ENCODE data around the gene SELENOH.

DNA sequence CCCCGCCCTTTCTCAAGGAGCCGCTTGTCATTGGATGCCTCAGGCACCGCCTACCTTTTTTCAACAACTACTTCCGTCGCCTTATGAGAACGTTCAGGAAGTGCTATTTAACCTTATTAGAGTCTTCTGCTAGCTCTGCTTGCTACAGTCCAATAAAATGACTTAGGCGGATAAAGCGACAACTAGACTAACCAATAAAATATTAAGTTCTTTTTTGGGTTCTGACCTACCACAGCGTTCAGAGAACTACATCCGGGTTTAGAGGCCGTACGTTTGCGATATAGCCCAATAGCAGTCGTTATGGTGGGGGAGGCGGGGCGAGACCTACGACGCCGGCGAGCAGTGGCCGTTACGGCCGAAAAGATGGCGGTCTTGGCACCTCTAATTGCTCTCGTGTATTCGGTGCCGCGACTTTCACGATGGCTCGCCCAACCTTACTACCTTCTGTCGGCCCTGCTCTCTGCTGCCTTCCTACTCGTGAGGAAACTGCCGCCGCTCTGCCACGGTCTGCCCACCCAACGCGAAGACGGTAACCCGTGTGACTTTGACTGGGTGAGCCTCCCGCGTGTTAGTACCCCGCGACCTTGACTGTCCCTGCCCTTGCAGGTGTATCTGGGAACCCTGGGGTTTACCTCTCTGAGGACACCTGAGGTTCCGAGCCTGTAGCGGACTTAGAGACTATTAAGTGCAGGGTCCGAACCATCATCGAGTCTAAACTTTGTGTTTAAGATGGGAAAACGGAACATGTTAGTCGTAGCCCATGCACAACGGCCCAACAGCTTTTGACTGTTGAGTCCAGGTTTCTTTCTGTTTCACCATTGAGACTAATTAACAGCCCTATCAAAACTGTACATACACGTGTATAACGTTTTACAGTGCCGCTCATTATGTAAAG lies 28.8 kb upstream of the SELENOH start, which contains the start of gene TMX2:
- TF ChIP-seq, protein P1, sequence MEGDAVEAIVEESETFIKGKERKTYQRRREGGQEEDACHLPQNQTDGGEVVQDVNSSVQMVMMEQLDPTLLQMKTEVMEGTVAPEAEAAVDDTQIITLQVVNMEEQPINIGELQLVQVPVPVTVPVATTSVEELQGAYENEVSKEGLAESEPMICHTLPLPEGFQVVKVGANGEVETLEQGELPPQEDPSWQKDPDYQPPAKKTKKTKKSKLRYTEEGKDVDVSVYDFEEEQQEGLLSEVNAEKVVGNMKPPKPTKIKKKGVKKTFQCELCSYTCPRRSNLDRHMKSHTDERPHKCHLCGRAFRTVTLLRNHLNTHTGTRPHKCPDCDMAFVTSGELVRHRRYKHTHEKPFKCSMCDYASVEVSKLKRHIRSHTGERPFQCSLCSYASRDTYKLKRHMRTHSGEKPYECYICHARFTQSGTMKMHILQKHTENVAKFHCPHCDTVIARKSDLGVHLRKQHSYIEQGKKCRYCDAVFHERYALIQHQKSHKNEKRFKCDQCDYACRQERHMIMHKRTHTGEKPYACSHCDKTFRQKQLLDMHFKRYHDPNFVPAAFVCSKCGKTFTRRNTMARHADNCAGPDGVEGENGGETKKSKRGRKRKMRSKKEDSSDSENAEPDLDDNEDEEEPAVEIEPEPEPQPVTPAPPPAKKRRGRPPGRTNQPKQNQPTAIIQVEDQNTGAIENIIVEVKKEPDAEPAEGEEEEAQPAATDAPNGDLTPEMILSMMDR (optimal IDR thresholded peaks at IDR 0.05 in 1 of 3, IDR thresholded peaks at IDR 0.05 in 1 of 3, conservative IDR thresholded peaks at IDR 0.05 in 1 of 3; ENCODE audit: extremely low read depth in 1 of 3, insufficient read depth in 2 of 3, low read length in 3 of 3): no peak
- no peak for TF ChIP-seq EZH2 (IDR thresholded peaks at IDR 0.05; ENCODE audit: low read length)

Data from keratinocyte (primary cell).